ENCODE data around the gene NEURL1.

The NEURL1 gene

GRCh38 chr10:103459615-103460014 lies 33.9 kb upstream of the NEURL1 start:
- no peak overlapping the region for H3K27ac ChIP-seq (ENCODE audit: low read depth, low read length)
- no peaks in the 10 kb centered on the region for H3K4me1 ChIP-seq (ENCODE audit: control insufficient read depth in 5 of 5, insufficient read depth in 5 of 5, low read length in 5 of 5)
- no peaks in the 10 kb centered on the region for H3K36me3 ChIP-seq (ENCODE audit: control insufficient read depth in 5 of 5, insufficient read depth in 5 of 5, low read length in 5 of 5)
- H3K4me3 ChIP-seq (ENCODE audit: low read depth in 1 of 5, low read length in 5 of 5), result no peak overlapping the region
- H3K9me3 ChIP-seq (ENCODE audit: control insufficient read depth in 5 of 5, low read length in 5 of 5), result no peaks in the 10 kb centered on the region
- H3K9ac ChIP-seq (ENCODE audit: low read length in 5 of 5), result no peak overlapping the region
- H3K27me3 ChIP-seq (ENCODE audit: control insufficient read depth in 5 of 5, insufficient read depth in 4 of 5, low read length in 5 of 5), result peaks cover 0 to 3% (median 0%) of the 10 kb centered on the region in 5 donors

DNA sequence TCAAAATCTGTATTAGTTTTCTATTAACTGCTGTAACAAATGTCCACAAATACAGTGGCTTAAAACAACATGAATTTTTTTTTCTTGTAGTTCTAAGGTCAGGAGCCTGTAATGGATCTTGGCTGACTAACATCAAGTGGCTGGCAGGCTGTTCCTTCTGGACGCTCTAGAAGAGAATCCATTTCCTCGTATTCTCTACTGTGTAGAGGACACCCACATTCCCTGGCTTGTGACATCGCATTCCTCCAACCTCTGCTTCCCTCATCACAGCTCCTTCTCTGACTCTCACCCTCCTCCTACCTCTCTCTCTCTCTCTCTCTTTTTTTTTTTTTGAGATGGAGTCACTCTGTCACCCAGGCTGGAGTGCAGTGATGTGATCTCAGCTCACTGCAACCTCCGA lies 30.0 kb upstream of the NEURL1 start:
- Histone ChIP-seq H3K27me3 (ENCODE audit: control insufficient read depth in 5 of 5, insufficient read depth in 4 of 5, low read length in 5 of 5) (no peaks in the 10 kb centered on the region), H3K9ac (ENCODE audit: low read length in 5 of 5) (no peak overlapping the region), H3K4me3 (ENCODE audit: low read depth in 1 of 5, low read length in 5 of 5) (no peak overlapping the region), H3K9me3 (ENCODE audit: control insufficient read depth in 5 of 5, low read length in 5 of 5) (no peaks in the 10 kb centered on the region), H3K36me3 (ENCODE audit: control insufficient read depth in 5 of 5, insufficient read depth in 5 of 5, low read length in 5 of 5) (no peaks in the 10 kb centered on the region), H3K27ac (ENCODE audit: low read depth, low read length) (no peak overlapping the region), H3K4me1 (ENCODE audit: control insufficient read depth in 5 of 5, insufficient read depth in 5 of 5, low read length in 5 of 5) (peaks cover 0 to 8% (median 0%) of the 10 kb centered on the region in 5 donors)

GRCh38 chr10:103465411-103466179 lies 27.9 kb upstream of the NEURL1 start:
- Histone ChIP-seq H3K27ac (ENCODE audit: low read depth, low read length) (no peak overlapping the region), H3K4me3 (ENCODE audit: low read depth in 1 of 5, low read length in 5 of 5) (no peak overlapping the region), H3K4me1 (ENCODE audit: control insufficient read depth in 5 of 5, insufficient read depth in 5 of 5, low read length in 5 of 5) (peaks cover 0 to 10% (median under 1%) of the 10 kb centered on the region in 5 donors), H3K9ac (ENCODE audit: low read length in 5 of 5) (no peak overlapping the region), H3K27me3 (ENCODE audit: control insufficient read depth in 5 of 5, insufficient read depth in 4 of 5, low read length in 5 of 5) (no peaks in the 10 kb centered on the region), H3K9me3 (ENCODE audit: control insufficient read depth in 5 of 5, low read length in 5 of 5) (no peaks in the 10 kb centered on the region), H3K36me3 (ENCODE audit: control insufficient read depth in 5 of 5, insufficient read depth in 5 of 5, low read length in 5 of 5) (no peaks in the 10 kb centered on the region)

- no peaks in the 10 kb centered on the region for H3K27me3 ChIP-seq (ENCODE audit: control insufficient read depth in 5 of 5, insufficient read depth in 4 of 5, low read length in 5 of 5)
- no peak overlapping the region for H3K4me3 ChIP-seq (ENCODE audit: low read depth in 1 of 5, low read length in 5 of 5)
Observed at GRCh38 chr10:103466734-103467133, 26.8 kb upstream of the NEURL1 start.

GRCh38 chr10:103467406-103467805 lies 26.1 kb upstream of the NEURL1 start:
- Histone ChIP-seq H3K9ac (ENCODE audit: low read length in 5 of 5) (no peak overlapping the region), H3K27me3 (ENCODE audit: control insufficient read depth in 5 of 5, insufficient read depth in 4 of 5, low read length in 5 of 5) (peaks cover 0 to 3% (median 0%) of the 10 kb centered on the region in 5 donors), H3K36me3 (ENCODE audit: control insufficient read depth in 5 of 5, insufficient read depth in 5 of 5, low read length in 5 of 5) (no peaks in the 10 kb centered on the region), H3K4me1 (ENCODE audit: control insufficient read depth in 5 of 5, insufficient read depth in 5 of 5, low read length in 5 of 5) (peaks cover 2 to 24% (median 11%) of the 10 kb centered on the region in 5 donors), H3K27ac (ENCODE audit: low read depth, low read length) (no peak overlapping the region), H3K9me3 (ENCODE audit: control insufficient read depth in 5 of 5, low read length in 5 of 5) (no peaks in the 10 kb centered on the region), H3K4me3 (ENCODE audit: low read depth in 1 of 5, low read length in 5 of 5) (no peak overlapping the region)

More at GRCh38 chr10:103466734-103467133, 26.8 kb upstream of the NEURL1 start:
- H3K9me3 ChIP-seq (ENCODE audit: control insufficient read depth in 5 of 5, low read length in 5 of 5), result no peaks in the 10 kb centered on the region
- H3K27ac ChIP-seq (ENCODE audit: low read depth, low read length), result no peak overlapping the region
- no peaks in the 10 kb centered on the region for H3K36me3 ChIP-seq (ENCODE audit: control insufficient read depth in 5 of 5, insufficient read depth in 5 of 5, low read length in 5 of 5)
- H3K4me1 ChIP-seq (ENCODE audit: control insufficient read depth in 5 of 5, insufficient read depth in 5 of 5, low read length in 5 of 5), result peaks cover 2 to 20% (median 8%) of the 10 kb centered on the region in 5 donors
- no peak overlapping the region for H3K9ac ChIP-seq (ENCODE audit: low read length in 5 of 5)

DNA sequence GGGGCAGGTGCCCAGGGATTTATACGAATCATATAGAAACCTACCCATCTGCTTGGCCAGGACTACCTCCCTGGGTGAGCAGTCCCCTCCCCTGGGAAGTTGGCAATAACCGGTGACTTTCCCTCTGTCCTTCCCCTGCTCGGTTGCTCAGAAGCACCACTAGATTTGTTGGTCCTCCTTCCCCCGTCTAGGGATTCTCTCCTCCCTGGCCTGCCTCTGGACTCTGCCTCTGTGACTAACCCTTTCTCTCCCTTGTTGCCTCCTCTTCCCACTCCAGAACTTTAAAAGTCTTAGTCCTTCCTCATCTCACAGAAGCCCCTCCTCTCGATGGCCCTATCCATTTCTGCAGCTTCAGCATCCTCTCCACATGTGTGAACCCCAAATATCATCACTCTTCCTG lies 24.3 kb upstream of the NEURL1 start:
- Histone ChIP-seq H3K27me3 (ENCODE audit: control insufficient read depth in 5 of 5, insufficient read depth in 4 of 5, low read length in 5 of 5) (peaks cover 0 to 3% (median 2%) of the 10 kb centered on the region in 5 donors), H3K4me3 (ENCODE audit: low read depth in 1 of 5, low read length in 5 of 5) (no peak overlapping the region), H3K27ac (ENCODE audit: low read depth, low read length) (no peak overlapping the region), H3K4me1 (ENCODE audit: control insufficient read depth in 5 of 5, insufficient read depth in 5 of 5, low read length in 5 of 5) (peaks cover 2 to 24% (median 11%) of the 10 kb centered on the region in 5 donors), H3K9ac (ENCODE audit: low read length in 5 of 5) (no peak overlapping the region), H3K9me3 (ENCODE audit: control insufficient read depth in 5 of 5, low read length in 5 of 5) (no peaks in the 10 kb centered on the region), H3K36me3 (ENCODE audit: control insufficient read depth in 5 of 5, insufficient read depth in 5 of 5, low read length in 5 of 5) (no peaks in the 10 kb centered on the region)

DNA sequence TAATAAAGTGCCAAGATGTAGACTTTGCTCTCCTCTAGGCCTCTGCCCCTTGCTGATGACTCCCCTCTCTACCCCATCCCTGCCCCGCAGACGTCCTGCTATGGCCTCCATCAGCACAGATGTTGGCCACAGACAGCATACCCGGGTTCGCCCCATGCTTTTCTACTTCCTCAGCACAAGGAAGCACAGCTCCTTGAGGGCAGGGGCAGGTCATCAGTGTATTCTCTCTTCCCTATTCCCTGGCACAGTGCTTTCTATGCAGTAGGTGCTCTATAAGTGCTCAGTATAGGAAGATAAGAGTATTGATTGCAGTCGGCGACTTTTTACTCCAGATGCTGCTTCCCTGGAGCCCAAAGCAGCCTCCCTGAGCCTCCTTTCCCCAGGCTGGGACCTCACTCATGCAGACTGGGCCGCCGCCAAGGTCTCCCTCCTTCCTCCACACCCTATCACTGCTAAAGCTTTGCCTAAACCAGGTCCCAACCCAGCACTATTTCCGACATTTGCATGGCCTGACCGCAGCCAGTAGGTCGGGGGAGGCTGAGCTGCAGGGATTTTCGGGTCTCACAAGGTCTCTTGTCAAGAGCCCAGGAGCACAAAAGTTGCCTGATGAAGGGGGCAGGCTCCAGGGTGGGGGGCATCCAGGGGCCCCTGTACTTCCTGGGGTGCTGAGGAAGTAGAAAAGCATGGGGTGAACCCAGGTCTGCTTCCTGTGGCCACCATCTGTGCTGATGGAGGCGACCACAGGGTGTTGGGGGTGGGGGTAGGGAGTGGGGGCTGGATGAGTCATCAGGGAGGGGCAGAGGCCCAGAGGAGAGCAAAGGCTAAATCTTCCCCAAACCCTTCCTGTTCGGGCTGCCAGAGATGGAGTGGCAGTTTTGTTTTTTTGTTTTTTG lies 22.5 kb upstream of the NEURL1 start:
- no peak overlapping the region for H3K4me3 ChIP-seq (ENCODE audit: low read depth in 1 of 5, low read length in 5 of 5)
- H3K9ac ChIP-seq (ENCODE audit: low read length in 5 of 5), result no peak overlapping the region
- H3K9me3 ChIP-seq (ENCODE audit: control insufficient read depth in 5 of 5, low read length in 5 of 5), result no peaks in the 10 kb centered on the region
- peaks cover 2 to 24% (median 11%) of the 10 kb centered on the region in 5 donors for H3K4me1 ChIP-seq (ENCODE audit: control insufficient read depth in 5 of 5, insufficient read depth in 5 of 5, low read length in 5 of 5)
- H3K27ac ChIP-seq (ENCODE audit: low read depth, low read length), result peak overlapping the region; percentile 16
- H3K27me3 ChIP-seq (ENCODE audit: control insufficient read depth in 5 of 5, insufficient read depth in 4 of 5, low read length in 5 of 5), result peaks cover 0 to 5% (median 2%) of the 10 kb centered on the region in 5 donors
- no peaks in the 10 kb centered on the region for H3K36me3 ChIP-seq (ENCODE audit: control insufficient read depth in 5 of 5, insufficient read depth in 5 of 5, low read length in 5 of 5)

- H3K27ac ChIP-seq (ENCODE audit: low read depth, low read length), result no peak overlapping the region
- H3K27me3 ChIP-seq (ENCODE audit: control insufficient read depth in 5 of 5, insufficient read depth in 4 of 5, low read length in 5 of 5), result peaks cover 0 to 11% (median 4%) of the 10 kb centered on the region in 5 donors
- H3K4me3 ChIP-seq (ENCODE audit: low read depth in 1 of 5, low read length in 5 of 5), result no peak overlapping the region
- no peaks in the 10 kb centered on the region for H3K36me3 ChIP-seq (ENCODE audit: control insufficient read depth in 5 of 5, insufficient read depth in 5 of 5, low read length in 5 of 5)
- H3K9me3 ChIP-seq (ENCODE audit: control insufficient read depth in 5 of 5, low read length in 5 of 5), result no peaks in the 10 kb centered on the region
- H3K4me1 ChIP-seq (ENCODE audit: control insufficient read depth in 5 of 5, insufficient read depth in 5 of 5, low read length in 5 of 5), result peaks cover 2 to 24% (median 11%) of the 10 kb centered on the region in 5 donors
- H3K9ac ChIP-seq (ENCODE audit: low read length in 5 of 5), result no peak overlapping the region
Observed at GRCh38 chr10:103472005-103472404, 21.5 kb upstream of the NEURL1 start.

DNA sequence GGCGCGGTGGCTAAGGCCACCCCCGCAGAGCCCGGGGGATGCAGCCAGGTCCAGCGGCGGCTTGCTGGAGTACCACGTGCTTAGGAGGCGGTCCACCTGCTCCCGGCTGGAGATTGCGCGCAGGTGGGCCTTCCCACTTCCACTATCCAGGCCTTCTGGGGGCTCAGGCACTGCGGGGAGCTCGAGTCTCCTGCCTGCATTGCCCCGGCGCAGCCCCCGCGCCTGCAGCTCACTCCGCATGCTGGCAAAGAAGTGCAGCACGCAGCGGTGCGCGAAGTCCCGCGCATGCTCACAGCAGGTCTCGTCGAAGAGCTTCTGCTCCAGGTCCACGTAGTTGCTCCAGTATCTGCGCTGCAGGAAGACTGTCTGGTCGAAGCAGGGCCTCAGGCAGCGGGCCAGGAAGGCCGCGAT lies 20.2 kb upstream of the NEURL1 start:
- no peak overlapping the region for H3K9ac ChIP-seq (ENCODE audit: low read length in 5 of 5)
- H3K27me3 ChIP-seq (ENCODE audit: control insufficient read depth in 5 of 5, insufficient read depth in 4 of 5, low read length in 5 of 5), result peaks cover 0 to 15% (median 4%) of the 10 kb centered on the region in 5 donors
- no peaks in the 10 kb centered on the region for H3K9me3 ChIP-seq (ENCODE audit: control insufficient read depth in 5 of 5, low read length in 5 of 5)
- no peaks in the 10 kb centered on the region for H3K36me3 ChIP-seq (ENCODE audit: control insufficient read depth in 5 of 5, insufficient read depth in 5 of 5, low read length in 5 of 5)
- peaks cover 2 to 16% (median 11%) of the 10 kb centered on the region in 5 donors for H3K4me1 ChIP-seq (ENCODE audit: control insufficient read depth in 5 of 5, insufficient read depth in 5 of 5, low read length in 5 of 5)
- no peak overlapping the region for H3K4me3 ChIP-seq (ENCODE audit: low read depth in 1 of 5, low read length in 5 of 5)
- H3K27ac ChIP-seq (ENCODE audit: low read depth, low read length), result no peak overlapping the region

DNA sequence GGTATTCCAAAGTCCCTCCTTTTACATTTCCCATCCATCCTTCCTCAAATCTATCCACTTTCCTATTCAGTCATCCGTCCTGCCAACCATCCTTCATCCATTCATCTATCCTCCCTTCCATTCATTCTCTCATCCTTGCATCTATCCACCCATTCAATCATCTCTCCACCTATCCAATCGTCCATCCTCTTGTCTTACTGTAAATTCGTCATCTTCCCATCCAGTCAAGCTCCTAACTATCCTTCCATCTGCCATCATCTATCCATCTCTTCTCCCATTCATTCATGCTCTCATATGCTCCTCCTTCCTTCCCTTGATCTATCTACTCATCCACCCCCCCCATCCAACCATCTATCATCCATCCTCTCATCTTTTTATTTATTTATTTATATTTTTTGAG lies 19.4 kb upstream of the NEURL1 start:
- Histone ChIP-seq H3K4me1 (ENCODE audit: control insufficient read depth in 5 of 5, insufficient read depth in 5 of 5, low read length in 5 of 5) (peaks cover 2 to 16% (median 12%) of the 10 kb centered on the region in 5 donors), H3K27ac (ENCODE audit: low read depth, low read length) (no peak overlapping the region), H3K36me3 (ENCODE audit: control insufficient read depth in 5 of 5, insufficient read depth in 5 of 5, low read length in 5 of 5) (no peaks in the 10 kb centered on the region), H3K27me3 (ENCODE audit: control insufficient read depth in 5 of 5, insufficient read depth in 4 of 5, low read length in 5 of 5) (peaks cover 0 to 16% (median 4%) of the 10 kb centered on the region in 5 donors), H3K4me3 (ENCODE audit: low read depth in 1 of 5, low read length in 5 of 5) (no peak overlapping the region), H3K9ac (ENCODE audit: low read length in 5 of 5) (no peak overlapping the region), H3K9me3 (ENCODE audit: control insufficient read depth in 5 of 5, low read length in 5 of 5) (no peaks in the 10 kb centered on the region)
